CD4-positive, alpha-beta T cell (primary cell): ENCODE data around the gene NDOR1. TPM values are rescaled to one million over a fixed set of nuclear protein-coding genes. Genes with fewer than 3 reads are reported as not detected.

Experiments
- ATAC-seq: fragments of 200-7000 bp; cut with Tn5 transposase; one replicate; pipeline ENCODE4 v1.10.0; 2022; ENCODE audit warnings: mild to moderate bottlenecking; ENCODE audit not compliant: poor library complexity
- CTCF ChIA-PET: fragments of 350-600 bp; sonication (Branson Sonifier 250); formaldehyde crosslinking; loops from one replicate; lab custom pipeline; 2021; ENCODE audit warnings: antibody characterized with exemption, inconsistent platforms; lab: Charles Lee
- POLR2A ChIA-PET: fragments of 350-600 bp; sonication (Branson Sonifier 250); formaldehyde crosslinking; loops from one replicate; lab custom pipeline; 2021; ENCODE audit warnings: antibody characterized with exemption, inconsistent platforms; lab: Charles Lee
- DNase-seq, 14 experiments: peaks; one replicate each; pipeline ENCODE4 v3.0.0-alpha.2; 2013 to 2020; ENCODE audit warnings: mixed read lengths in 2 of 14
- H3K27ac ChIP-seq, 2 donors: one replicate each; pipeline versions ENCODE4 v1.5.1 to v1.7.0; 2013; ENCODE audit warnings: low read length in 2 of 2, low read depth in 1 of 2, mild to moderate bottlenecking in 1 of 2
- H3K27me3 ChIP-seq, 2 experiments: 1 replicate in 1 of 2; 2 replicates in 1 of 2; pipeline versions ENCODE4 v1.6.1 to v1.7.0; 2013; ENCODE audit warnings: low read length in 2 of 2, control low read depth in 1 of 2, mild to moderate bottlenecking in 1 of 2, moderate library complexity in 1 of 2; ENCODE audit not compliant: insufficient read depth in 2 of 2, control insufficient read depth in 1 of 2
- H3K36me3 ChIP-seq: one replicate; pipeline ENCODE4 v1.6.1; 2013; ENCODE audit warnings: low read length, control low read depth; ENCODE audit not compliant: insufficient read depth
- H3K4me1 ChIP-seq: one replicate; pipeline ENCODE4 v1.6.1; 2013; ENCODE audit warnings: low read length, control low read depth; ENCODE audit not compliant: insufficient read depth
- H3K4me3 ChIP-seq: one replicate; pipeline ENCODE4 v1.5.1; 2013; ENCODE audit warnings: mild to moderate bottlenecking, low read length, moderate library complexity
- H3K9me3 ChIP-seq, 2 experiments: 1 replicate in 1 of 2; 2 replicates in 1 of 2; pipeline versions ENCODE4 v1.6.1 to v1.7.0; 2013; ENCODE audit warnings: low read length in 2 of 2, mild to moderate bottlenecking in 2 of 2, control low read depth in 1 of 2, moderate library complexity in 1 of 2; ENCODE audit not compliant: control insufficient read depth in 1 of 2, insufficient read depth in 1 of 2
- H3K27ac Mint-ChIP-seq: one replicate; pipeline ENCODE4 v1.8.0; 2020; ENCODE audit warnings: mixed read lengths
- H3K27me3 Mint-ChIP-seq: one replicate; pipeline ENCODE4 v1.8.0; 2021; ENCODE audit warnings: mixed read lengths
- H3K36me3 Mint-ChIP-seq: one replicate; pipeline ENCODE4 v1.8.0; 2021; ENCODE audit warnings: low read depth, mixed read lengths
- H3K4me1 Mint-ChIP-seq: one replicate; pipeline ENCODE4 v1.8.0; 2021; ENCODE audit warnings: low read depth, mixed read lengths
- H3K4me3 Mint-ChIP-seq: one replicate; pipeline ENCODE4 v1.8.0; 2020; ENCODE audit warnings: mild to moderate bottlenecking, mixed read lengths
- H3K9me3 Mint-ChIP-seq: one replicate; pipeline ENCODE4 v1.8.0; 2020; ENCODE audit warnings: mixed read lengths
- intact Hi-C, 2 experiments: fragments of 100-400 bp; cut with DNase I in 1 of 2; cut with micrococcal nuclease in 1 of 2; formaldehyde crosslinking; loops; one replicate each; pipeline versions ENCODE4 v1.15.1 to v1.9.0; 2023 to 2025; cut with DNase I, micrococcal nuclease
- total RNA-seq, 174 experiments: library from RNA in 2 of 174; stranded (reverse) in 2 of 174; gene quantifications; one replicate each; pipeline ENCODE4 v1.2.3 and lab custom pipeline; 2021 to 2026
- TF ChIP-seq, protein P1 (sequence below): fragments of 200-600 bp; IDR thresholded peaks from one replicate; pipeline ENCODE4 v1.8.0; 2022; ENCODE audit warnings: antibody characterized with exemption, mild to moderate bottlenecking

The NDOR1 gene
- total RNA-seq, 2 experiments from 2014 or later, result 22.8 to 25.3 TPM

DNA sequence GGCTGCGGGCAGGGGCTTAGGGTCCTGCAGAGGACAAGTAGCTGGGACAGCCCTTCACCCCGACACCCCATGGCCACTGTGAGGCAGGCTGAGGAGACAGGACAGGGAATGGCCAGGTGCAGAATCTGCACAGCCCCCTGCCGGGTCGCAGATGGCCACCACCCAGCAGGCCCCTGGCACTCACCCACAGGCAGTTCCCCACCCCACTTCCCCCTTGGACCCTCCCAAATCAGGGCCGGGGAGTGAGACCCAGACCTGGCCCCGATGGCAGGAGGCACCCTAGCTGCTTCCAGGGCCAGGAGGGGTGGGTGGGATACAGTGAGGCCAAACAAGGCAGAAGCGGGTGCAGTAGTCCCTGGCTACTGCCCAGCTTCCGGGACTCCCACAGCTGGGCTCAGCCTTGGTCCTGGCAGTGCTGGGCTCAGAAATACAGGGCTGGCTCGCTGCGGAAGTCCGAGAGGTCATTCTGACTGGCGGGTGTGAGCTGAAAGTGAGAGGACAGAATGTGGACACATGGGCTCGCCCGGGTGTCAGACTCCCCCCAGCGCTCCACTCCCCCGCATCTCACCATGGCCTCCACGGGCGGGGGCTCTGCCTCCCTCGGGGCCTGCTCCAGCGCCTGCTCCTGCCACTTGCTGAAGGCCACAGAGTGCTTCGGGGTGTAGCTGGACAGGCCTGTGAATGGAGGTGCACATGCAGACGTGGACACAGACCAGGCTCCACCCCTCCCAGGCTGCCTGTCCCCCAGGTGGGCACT, 13.6 kb upstream of the NDOR1 start:
- POLR2A ChIA-PET, result interaction anchor here (0.8 to 1.3 kb wide), 4 partner anchors 9 to 32 kb away, joined by 3 to 4 read pairs (median 3); partner anchors contain the start of gene TPRN
- ATAC-seq (no peak), DNase-seq (no peak)
- Histone ChIP-seq H3K4me1 (peaks cover 32% of the 10 kb centered on the region), H3K9me3 (no peaks in the 10 kb centered on the region), H3K27me3 (no peaks in the 10 kb centered on the region), H3K27ac (no peak overlapping the region), H3K36me3 (peaks cover 20% of the 10 kb centered on the region), H3K4me3 (no peak overlapping the region)
- no peaks in the 10 kb centered on the region for H3K27me3 Mint-ChIP-seq
- H3K9me3 Mint-ChIP-seq, result no peaks in the 10 kb centered on the region
- no peak overlapping the region for H3K27ac Mint-ChIP-seq
- peaks cover 19% of the 10 kb centered on the region for H3K4me1 Mint-ChIP-seq
- intact Hi-C loops, result no loop called here
- CTCF ChIA-PET, result interaction anchor here (0.5 kb wide), 1 partner anchor 62 kb away, joined by 3 read pairs; no protein-coding TSS in a partner anchor
- H3K4me3 Mint-ChIP-seq, result no peak overlapping the region
- H3K36me3 Mint-ChIP-seq, result peaks cover 25% of the 10 kb centered on the region
- TF ChIP-seq, protein P1, sequence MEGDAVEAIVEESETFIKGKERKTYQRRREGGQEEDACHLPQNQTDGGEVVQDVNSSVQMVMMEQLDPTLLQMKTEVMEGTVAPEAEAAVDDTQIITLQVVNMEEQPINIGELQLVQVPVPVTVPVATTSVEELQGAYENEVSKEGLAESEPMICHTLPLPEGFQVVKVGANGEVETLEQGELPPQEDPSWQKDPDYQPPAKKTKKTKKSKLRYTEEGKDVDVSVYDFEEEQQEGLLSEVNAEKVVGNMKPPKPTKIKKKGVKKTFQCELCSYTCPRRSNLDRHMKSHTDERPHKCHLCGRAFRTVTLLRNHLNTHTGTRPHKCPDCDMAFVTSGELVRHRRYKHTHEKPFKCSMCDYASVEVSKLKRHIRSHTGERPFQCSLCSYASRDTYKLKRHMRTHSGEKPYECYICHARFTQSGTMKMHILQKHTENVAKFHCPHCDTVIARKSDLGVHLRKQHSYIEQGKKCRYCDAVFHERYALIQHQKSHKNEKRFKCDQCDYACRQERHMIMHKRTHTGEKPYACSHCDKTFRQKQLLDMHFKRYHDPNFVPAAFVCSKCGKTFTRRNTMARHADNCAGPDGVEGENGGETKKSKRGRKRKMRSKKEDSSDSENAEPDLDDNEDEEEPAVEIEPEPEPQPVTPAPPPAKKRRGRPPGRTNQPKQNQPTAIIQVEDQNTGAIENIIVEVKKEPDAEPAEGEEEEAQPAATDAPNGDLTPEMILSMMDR, result no peak

DNA sequence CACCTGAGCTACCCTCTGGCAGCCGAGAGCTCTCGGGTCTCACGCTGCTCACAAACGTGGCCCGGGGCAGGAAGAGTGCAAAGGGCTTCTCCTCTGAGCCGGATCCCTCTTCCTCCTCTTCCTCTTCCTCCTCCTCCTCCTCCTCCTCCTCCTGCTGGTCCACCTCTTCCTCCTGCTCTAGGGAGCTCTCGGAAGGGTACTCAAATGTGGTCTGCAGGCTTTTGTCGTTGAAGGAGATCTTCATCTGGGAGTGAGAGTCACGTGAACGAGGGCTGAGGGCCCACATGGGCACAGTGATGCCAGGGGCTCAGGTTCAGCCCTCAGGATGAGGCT, 13.1 kb upstream of the NDOR1 start:
- Histone ChIP-seq H3K36me3 (peaks cover 16% of the 10 kb centered on the region), H3K27me3 (no peaks in the 10 kb centered on the region), H3K9me3 (no peaks in the 10 kb centered on the region), H3K4me1 (peaks cover 27% of the 10 kb centered on the region), H3K4me3 (no peak overlapping the region), H3K27ac (no peak overlapping the region)
- H3K27me3 Mint-ChIP-seq, result no peaks in the 10 kb centered on the region
- TF ChIP-seq, protein P1, result no peak
- intact Hi-C loops, result no loop called here
- H3K36me3 Mint-ChIP-seq, result peaks cover 23% of the 10 kb centered on the region
- ATAC-seq (no peak), DNase-seq (no peak)
- CTCF ChIA-PET, result no interaction called here
- no peaks in the 10 kb centered on the region for H3K9me3 Mint-ChIP-seq
- POLR2A ChIA-PET, result interaction anchor here (1.2 to 1.3 kb wide), 2 partner anchors 8 to 31 kb away, joined by 3 to 4 read pairs; partner anchors contain the start of gene TPRN
- H3K4me3 Mint-ChIP-seq, result no peak overlapping the region
- peaks cover 14% of the 10 kb centered on the region for H3K4me1 Mint-ChIP-seq
- H3K27ac Mint-ChIP-seq, result no peak overlapping the region

DNA sequence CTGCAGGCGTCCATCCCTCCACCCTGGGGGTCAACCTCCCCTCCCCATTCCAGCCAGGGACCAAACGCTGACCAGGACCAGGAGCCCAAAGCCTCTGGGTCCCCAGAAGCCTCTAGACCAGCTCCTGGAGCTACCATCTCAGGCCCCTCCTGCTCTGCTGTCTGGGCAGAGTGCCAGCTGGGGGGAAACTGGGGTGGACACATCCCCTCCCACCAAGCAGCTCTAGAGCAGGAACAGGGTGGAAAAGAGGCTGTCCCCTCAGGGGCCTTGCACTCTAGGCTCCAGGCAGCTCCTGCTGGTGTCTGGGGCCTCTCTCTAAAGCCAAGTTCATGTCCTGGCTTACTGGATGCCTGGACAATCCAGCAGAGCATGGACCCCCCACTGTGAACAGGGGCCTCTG, 12.6 kb upstream of the NDOR1 start:
- H3K4me3 Mint-ChIP-seq, result no peak overlapping the region
- no peak overlapping the region for H3K27ac Mint-ChIP-seq
- H3K36me3 Mint-ChIP-seq, result peaks cover 20% of the 10 kb centered on the region
- Histone ChIP-seq H3K4me1 (peaks cover 22% of the 10 kb centered on the region), H3K4me3 (no peak overlapping the region), H3K27ac (no peak overlapping the region), H3K36me3 (peaks cover 16% of the 10 kb centered on the region), H3K27me3 (no peaks in the 10 kb centered on the region), H3K9me3 (no peaks in the 10 kb centered on the region)
- H3K4me1 Mint-ChIP-seq, result peaks cover 10% of the 10 kb centered on the region
- no peaks in the 10 kb centered on the region for H3K9me3 Mint-ChIP-seq
- ATAC-seq, result no peak
- intact Hi-C loops, result no loop called here
- ChIA-PET POLR2A (interaction anchor here (1.2 to 1.3 kb wide), 2 partner anchors 8 to 30 kb away, joined by 3 to 4 read pairs; partner anchors contain the start of gene TPRN), CTCF (no interaction called here)
- no peaks in the 10 kb centered on the region for H3K27me3 Mint-ChIP-seq
- TF ChIP-seq, protein P1, result no peak
- DNase-seq, result no peak
